ENCODE measurements around the gene TP53AIP1. TPM values are rescaled to one million over a fixed set of nuclear protein-coding genes. Genes with fewer than 3 reads are reported as not detected.

The TP53AIP1 gene
- total RNA-seq, 1 experiment from 2014 or later, result 0.11 TPM

- Mint-ChIP-seq H3K36me3 (ENCODE audit: insufficient read depth, unreplicated experiment) (peaks cover 19% of the 10 kb centered on the region), H3K27ac (ENCODE audit: unreplicated experiment) (no peak overlapping the region), H3K9me3 (ENCODE audit: unreplicated experiment) (no peaks in the 10 kb centered on the region), H3K4me1 (ENCODE audit: low read depth, unreplicated experiment) (no peaks in the 10 kb centered on the region), H3K4me3 (ENCODE audit: unreplicated experiment) (no peak overlapping the region), H3K27me3 (ENCODE audit: insufficient read depth, unreplicated experiment) (no peaks in the 10 kb centered on the region)
- H3K36me3 ChIP-seq (ENCODE audit: control insufficient read depth, insufficient read depth, low read length), result no peaks in the 10 kb centered on the region; the same call in 1 of the 2 replicates
- BruUV-seq (replicated peaks), result no TSS peak
- no peak for DNase-seq
- 0 out of 2 replicates have a peak, but pooled peaks cover 6% of the 10 kb centered on the region for H3K9me3 ChIP-seq
- no peak overlapping the region for H3K4me3 ChIP-seq (ENCODE audit: low read depth, low read length)
- intact Hi-C loops (cut with micrococcal nuclease; ENCODE audit: unreplicated experiment), result no loop called here
- POLR2A ChIA-PET, result no interaction called here
- TF ChIP-seq CTCF (IDR thresholded peaks at IDR 0.05; ENCODE audit: insufficient read depth in 1 of 2, low read depth in 1 of 2, low read length in 1 of 2, severe bottlenecking in 1 of 2, unreplicated experiment in 1 of 2), result no peak
- CTCF ChIA-PET, result no interaction called here
- no peaks in the 10 kb centered on the region for H3K27me3 ChIP-seq (replicated peaks; ENCODE audit: control insufficient read depth, insufficient read depth, low read length)
- no peaks in the 10 kb centered on the region for H3K4me1 ChIP-seq
Measured at GRCh38 chr11:128985880-128986279, 43.2 kb upstream of the TP53AIP1 start.

DNA sequence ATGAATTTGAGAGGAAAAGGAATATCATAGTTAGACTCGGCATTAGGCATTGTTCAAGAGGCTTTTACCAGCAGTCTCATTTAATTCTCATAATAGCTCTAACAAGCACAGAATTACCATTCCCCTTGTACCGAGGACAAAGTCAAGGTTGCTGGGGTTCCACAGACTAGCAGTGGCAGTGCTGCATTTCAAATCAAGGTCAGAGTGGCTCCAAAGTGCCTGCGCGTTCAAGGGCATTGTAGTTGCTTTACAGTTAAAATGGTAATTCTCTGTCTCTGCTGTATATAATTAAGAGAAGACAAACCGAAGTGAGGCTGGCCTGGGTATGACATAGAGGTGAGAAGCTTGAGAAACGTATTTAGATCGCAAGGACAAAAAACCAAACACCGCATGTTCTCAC is 40.4 kb upstream of the TP53AIP1 start:
- POLR2A ChIA-PET, result no interaction called here
- no peak for DNase-seq
- no peak overlapping the region for H3K27ac Mint-ChIP-seq (ENCODE audit: unreplicated experiment)
- no peaks in the 10 kb centered on the region for H3K27me3 Mint-ChIP-seq (ENCODE audit: insufficient read depth, unreplicated experiment)
- no peak for TF ChIP-seq CTCF (IDR thresholded peaks at IDR 0.05; ENCODE audit: insufficient read depth in 1 of 2, low read depth in 1 of 2, low read length in 1 of 2, severe bottlenecking in 1 of 2, unreplicated experiment in 1 of 2)
- no peaks in the 10 kb centered on the region for H3K27me3 ChIP-seq (replicated peaks; ENCODE audit: control insufficient read depth, insufficient read depth, low read length)
- no peak overlapping the region for H3K4me3 Mint-ChIP-seq (ENCODE audit: unreplicated experiment)
- no TSS peak for BruUV-seq (replicated peaks)
- H3K4me1 ChIP-seq, result no peaks in the 10 kb centered on the region
- CTCF ChIA-PET, result no interaction called here
- no peaks in the 10 kb centered on the region; the same call in 1 of the 2 replicates for H3K36me3 ChIP-seq (ENCODE audit: control insufficient read depth, insufficient read depth, low read length)
- intact Hi-C loops (cut with micrococcal nuclease; ENCODE audit: unreplicated experiment), result no loop called here
- H3K9me3 ChIP-seq, result no peaks in the 10 kb centered on the region
- peaks cover 31% of the 10 kb centered on the region for H3K36me3 Mint-ChIP-seq (ENCODE audit: insufficient read depth, unreplicated experiment)
- no peak overlapping the region for H3K4me3 ChIP-seq (ENCODE audit: low read depth, low read length)
- H3K9me3 Mint-ChIP-seq (ENCODE audit: unreplicated experiment), result no peaks in the 10 kb centered on the region
- H3K4me1 Mint-ChIP-seq (ENCODE audit: low read depth, unreplicated experiment), result no peaks in the 10 kb centered on the region

GRCh38 chr11:128981254-128981653 is 38.6 kb upstream of the TP53AIP1 start:
- Mint-ChIP-seq H3K27ac (ENCODE audit: unreplicated experiment) (no peak overlapping the region), H3K4me3 (ENCODE audit: unreplicated experiment) (no peak overlapping the region), H3K9me3 (ENCODE audit: unreplicated experiment) (no peaks in the 10 kb centered on the region), H3K36me3 (ENCODE audit: insufficient read depth, unreplicated experiment) (peaks cover 45% of the 10 kb centered on the region), H3K4me1 (ENCODE audit: low read depth, unreplicated experiment) (no peaks in the 10 kb centered on the region), H3K27me3 (ENCODE audit: insufficient read depth, unreplicated experiment) (no peaks in the 10 kb centered on the region)
- no peaks in the 10 kb centered on the region for H3K9me3 ChIP-seq
- H3K4me1 ChIP-seq, result no peaks in the 10 kb centered on the region
- ChIA-PET CTCF (interaction anchor here (1.6 kb wide), 1 partner anchor 25 kb away, joined by 6 read pairs; no protein-coding TSS in a partner anchor), POLR2A (no interaction called here)
- no peak for DNase-seq
- H3K36me3 ChIP-seq (ENCODE audit: control insufficient read depth, insufficient read depth, low read length), result no peaks in the 10 kb centered on the region; the same call in 1 of the 2 replicates
- BruUV-seq (replicated peaks), result no TSS peak
- H3K4me3 ChIP-seq (ENCODE audit: low read depth, low read length), result no peak overlapping the region
- TF ChIP-seq CTCF (IDR thresholded peaks at IDR 0.05; ENCODE audit: insufficient read depth in 1 of 2, low read depth in 1 of 2, low read length in 1 of 2, severe bottlenecking in 1 of 2, unreplicated experiment in 1 of 2), result no peak
- no peaks in the 10 kb centered on the region for H3K27me3 ChIP-seq (replicated peaks; ENCODE audit: control insufficient read depth, insufficient read depth, low read length)
- intact Hi-C loops (cut with micrococcal nuclease; ENCODE audit: unreplicated experiment), result no loop called here

Measured in Caco-2 (cell line).